ENCODE measurements around the gene SLC5A9.
"Not testable (repeated sequence)": the region's sequence is repeated elsewhere in the genome, so short reads cannot be mapped to it uniquely, and the experiment has no call there.

SLC5A9 gene

GRCh38 chr1:48285525-48285924 is 63.0 kb downstream of the SLC5A9 start:
- Histone ChIP-seq H3K36me3 (replicated peaks) (no peaks in the 10 kb centered on the region), H3K4me3 (ENCODE audit: low read depth, low read length) (no peak overlapping the region), H3K27me3 (replicated peaks) (no peaks in the 10 kb centered on the region), H3K27ac (no peak overlapping the region)
- TF ChIP-seq CTCF (IDR thresholded peaks at IDR 0.05; ENCODE audit: low read depth, low read length, missing control alignments), result no peak
- in situ Hi-C loops (cut with HindIII; ENCODE audit: low pct_ligation_motif_present, low sequenced_read_pairs), result no loop called here
- no peak for DNase-seq

- no peaks in the 10 kb centered on the region for H3K36me3 ChIP-seq (replicated peaks)
- no peak for DNase-seq
- no peak overlapping the region for H3K27ac ChIP-seq
- no peaks in the 10 kb centered on the region for H3K27me3 ChIP-seq (replicated peaks)
- TF ChIP-seq CTCF (IDR thresholded peaks at IDR 0.05; ENCODE audit: low read depth, low read length, missing control alignments), result no peak
- H3K4me3 ChIP-seq (ENCODE audit: low read depth, low read length), result no peak overlapping the region
- in situ Hi-C loops (cut with HindIII; ENCODE audit: low pct_ligation_motif_present, low sequenced_read_pairs), result no loop called here
Measured at GRCh38 chr1:48291421-48291820, 68.9 kb downstream of the SLC5A9 start.

GRCh38 chr1:48292706-48293105 is 70.2 kb downstream of the SLC5A9 start:
- in situ Hi-C loops (cut with HindIII; ENCODE audit: low pct_ligation_motif_present, low sequenced_read_pairs), result no loop called here
- DNase-seq, result no peak
- Histone ChIP-seq H3K27me3 (replicated peaks) (no peaks in the 10 kb centered on the region), H3K27ac (no peak overlapping the region), H3K4me3 (ENCODE audit: low read depth, low read length) (no peak overlapping the region), H3K36me3 (replicated peaks) (no peaks in the 10 kb centered on the region)
- no peak for TF ChIP-seq CTCF (IDR thresholded peaks at IDR 0.05; ENCODE audit: low read depth, low read length, missing control alignments)

GRCh38 chr1:48294094-48294493 is 71.6 kb downstream of the SLC5A9 start:
- H3K4me3 ChIP-seq (ENCODE audit: low read depth, low read length); H3K36me3 ChIP-seq (replicated peaks); in situ Hi-C loops (cut with HindIII; ENCODE audit: low pct_ligation_motif_present, low sequenced_read_pairs); H3K27ac ChIP-seq; H3K27me3 ChIP-seq (replicated peaks); DNase-seq: not testable (repeated sequence)

GRCh38 chr1:48294656-48295055 is 72.1 kb downstream of the SLC5A9 start:
- no peak overlapping the region for H3K27ac ChIP-seq
- DNase-seq, result no peak
- H3K36me3 ChIP-seq (replicated peaks), result no peaks in the 10 kb centered on the region
- H3K4me3 ChIP-seq (ENCODE audit: low read depth, low read length), result no peak overlapping the region
- in situ Hi-C loops (cut with HindIII; ENCODE audit: low pct_ligation_motif_present, low sequenced_read_pairs), result no loop called here
- no peaks in the 10 kb centered on the region for H3K27me3 ChIP-seq (replicated peaks)
- TF ChIP-seq CTCF (IDR thresholded peaks at IDR 0.05; ENCODE audit: low read depth, low read length, missing control alignments), result no peak

Measured in brain microvascular endothelial cell (primary cell).